Chondrocyte (in vitro differentiated cells): ENCODE results near the gene KCNRG. TPM values are rescaled to one million over a fixed set of nuclear protein-coding genes. Genes with fewer than 3 reads are reported as not detected.

Source experiments
- DNase-seq: peaks from one replicate; pipeline ENCODE4 v3.0.0; 2021; ENCODE audit warnings: mixed read lengths, low spot score
- H3K27ac Mint-ChIP-seq: one replicate; pipeline ENCODE4 v1.8.0; 2021; ENCODE audit warnings: mild to moderate bottlenecking, moderate library complexity, mixed read lengths; ENCODE audit not compliant: unreplicated experiment
- H3K27me3 Mint-ChIP-seq: 2 replicates; pipeline ENCODE4 v1.8.0; 2021; ENCODE audit warnings: low read depth, mixed read lengths
- H3K36me3 Mint-ChIP-seq: 2 replicates; pipeline ENCODE4 v1.8.0; 2021; ENCODE audit warnings: low read depth, mixed read lengths
- H3K4me1 Mint-ChIP-seq: 2 replicates; pipeline ENCODE4 v1.8.0; 2021; ENCODE audit warnings: low read depth, mild to moderate bottlenecking, mixed read lengths
- H3K4me3 Mint-ChIP-seq: one replicate; pipeline ENCODE4 v1.8.0; 2021; ENCODE audit warnings: mild to moderate bottlenecking, moderate library complexity, mixed read lengths; ENCODE audit not compliant: unreplicated experiment
- H3K9me3 Mint-ChIP-seq: 2 replicates; pipeline ENCODE4 v1.8.0; 2021; ENCODE audit warnings: low read depth, mixed read lengths
- CTCF ChIP-seq: fragments of 200-600 bp; sonication (generic); IDR thresholded peaks from 2 replicates; pipeline ENCODE4 v1.5.0; 2021; ENCODE audit warnings: antibody characterized with exemption, mild to moderate bottlenecking, moderate library complexity
- total RNA-seq: library from RNA; stranded (reverse); gene quantifications from 3 replicates; pipeline ENCODE4 v1.2.1, GENCODE V29; 2021

Gene KCNRG
- total RNA-seq, 1 donor from 2014 or later = 0.22 TPM

- H3K36me3 Mint-ChIP-seq = peaks cover 5% of the 10 kb centered on the region
- no peaks in the 10 kb centered on the region for H3K9me3 Mint-ChIP-seq
- H3K27ac Mint-ChIP-seq = no peak overlapping the region
- H3K4me1 Mint-ChIP-seq = peaks cover 17% of the 10 kb centered on the region
- H3K4me3 Mint-ChIP-seq = no peak overlapping the region
- no peaks in the 10 kb centered on the region for H3K27me3 Mint-ChIP-seq
- TF ChIP-seq CTCF = no peak
- DNase-seq = no peak
Measured at GRCh38 chr13:50026788-50027473, 11.7 kb downstream of the KCNRG start.

DNA sequence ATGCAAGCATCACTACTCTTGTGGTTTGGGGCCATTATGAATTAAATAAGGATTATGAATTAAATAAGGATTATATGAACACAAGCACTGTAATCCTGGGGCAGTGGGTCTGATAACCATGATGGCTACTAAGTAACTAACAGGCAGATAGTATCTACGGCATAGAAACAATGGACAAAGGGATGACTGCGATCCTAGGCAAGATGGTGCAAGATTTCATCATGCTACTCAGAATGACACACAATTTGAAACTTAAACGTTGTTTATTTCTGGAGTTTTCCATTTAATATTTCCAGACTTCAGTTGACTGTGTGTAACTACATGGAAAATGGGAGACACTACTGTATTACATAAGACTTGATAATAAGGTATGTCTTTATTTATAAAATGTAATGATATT lies 15.1 kb downstream of the KCNRG start:
- peak overlapping the region; percentile 17 for H3K27ac Mint-ChIP-seq
- no peak for DNase-seq
- no peak for TF ChIP-seq CTCF
- no peaks in the 10 kb centered on the region for H3K27me3 Mint-ChIP-seq
- no peaks in the 10 kb centered on the region for H3K36me3 Mint-ChIP-seq
- H3K4me1 Mint-ChIP-seq = peaks cover 27% of the 10 kb centered on the region
- no peak overlapping the region for H3K4me3 Mint-ChIP-seq
- H3K9me3 Mint-ChIP-seq = no peaks in the 10 kb centered on the region

DNA sequence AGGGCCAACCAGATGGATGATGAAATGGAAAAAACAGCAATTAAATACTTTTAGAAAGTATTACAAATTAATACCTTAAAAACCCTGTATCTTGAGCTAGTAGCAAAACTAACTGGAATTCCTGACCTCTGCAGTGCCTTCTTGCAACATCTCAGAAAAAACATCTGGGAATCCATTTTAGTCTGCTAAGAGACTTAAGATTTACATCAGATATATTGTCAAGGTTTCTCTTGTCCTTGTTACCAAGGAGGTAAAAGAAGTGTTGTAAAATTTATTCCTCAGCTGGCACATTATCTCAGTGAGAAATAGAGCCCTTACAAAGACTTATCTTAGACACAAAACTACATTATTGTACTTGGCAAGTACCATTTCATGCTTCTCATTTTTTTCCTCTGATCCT lies 18.5 kb downstream of the KCNRG start:
- DNase-seq = no peak
- no peak overlapping the region for H3K4me3 Mint-ChIP-seq
- H3K27me3 Mint-ChIP-seq = no peaks in the 10 kb centered on the region
- peaks cover 14% of the 10 kb centered on the region for H3K4me1 Mint-ChIP-seq
- no peak for TF ChIP-seq CTCF
- peak overlapping the region; percentile 43 for H3K27ac Mint-ChIP-seq
- H3K9me3 Mint-ChIP-seq = no peaks in the 10 kb centered on the region
- H3K36me3 Mint-ChIP-seq = no peaks in the 10 kb centered on the region

DNA sequence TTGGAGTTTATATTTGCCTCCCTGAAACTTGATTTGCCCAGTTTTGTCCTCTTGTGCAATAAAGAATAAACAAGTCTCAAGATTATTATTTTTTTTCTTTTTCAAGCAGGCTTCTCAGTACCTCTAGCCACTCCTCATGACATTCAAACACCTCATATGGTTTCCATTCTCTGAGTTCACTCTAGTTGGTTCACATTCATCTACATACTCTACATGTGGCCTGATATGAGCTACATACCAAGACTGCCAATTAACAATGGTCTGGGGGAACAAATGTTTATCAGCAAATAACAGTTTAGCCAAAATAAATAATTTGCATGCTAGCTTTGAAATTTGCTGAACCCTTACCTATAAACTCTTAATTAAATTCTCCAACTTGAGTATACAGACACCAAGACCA lies 22.5 kb downstream of the KCNRG start:
- H3K4me3 Mint-ChIP-seq = no peak overlapping the region
- DNase-seq = no peak
- H3K4me1 Mint-ChIP-seq = peaks cover 18% of the 10 kb centered on the region
- peaks cover 5% of the 10 kb centered on the region for H3K36me3 Mint-ChIP-seq
- no peaks in the 10 kb centered on the region for H3K27me3 Mint-ChIP-seq
- TF ChIP-seq CTCF = no peak
- no peak overlapping the region for H3K27ac Mint-ChIP-seq
- no peaks in the 10 kb centered on the region for H3K9me3 Mint-ChIP-seq

GRCh38 chr13:50038266-50038665 lies 23.0 kb downstream of the KCNRG start:
- TF ChIP-seq CTCF = no peak
- no peak for DNase-seq
- Mint-ChIP-seq H3K27ac (no peak overlapping the region), H3K27me3 (no peaks in the 10 kb centered on the region), H3K36me3 (peaks cover 9% of the 10 kb centered on the region), H3K4me1 (peaks cover 17% of the 10 kb centered on the region), H3K9me3 (no peaks in the 10 kb centered on the region), H3K4me3 (no peak overlapping the region)
